Osteoblast (primary cell): ENCODE measurements around the gene LOXL3. TPM values are rescaled to one million over a fixed set of nuclear protein-coding genes. Genes with fewer than 3 reads are reported as not detected.

Experiments
- DNase-seq: peaks from one replicate; pipeline ENCODE4 v3.0.0; 2011; ENCODE audit warnings: low spot score, mixed read lengths; ENCODE audit not compliant: insufficient read length; ENCODE audit errors: missing footprints
- H2AFZ ChIP-seq: 2 replicates; pipeline ENCODE4 v1.6.0; 2011; ENCODE audit warnings: mild to moderate bottlenecking, low read length
- H3K27ac ChIP-seq: 2 replicates; pipeline ENCODE4 v1.5.1; 2011; ENCODE audit warnings: mild to moderate bottlenecking, low read depth, low read length, moderate library complexity
- H3K27me3 ChIP-seq: 2 replicates; pipeline ENCODE4 v1.6.0; 2012; ENCODE audit warnings: mild to moderate bottlenecking, control low read depth, inconsistent platforms, low read length, moderate library complexity; ENCODE audit not compliant: insufficient read depth
- H3K36me3 ChIP-seq: 2 replicates; pipeline ENCODE4 v1.5.1; 2011; ENCODE audit warnings: mild to moderate bottlenecking, low read length, control low read depth, moderate library complexity; ENCODE audit not compliant: insufficient read depth
- H3K4me1 ChIP-seq: 2 replicates; pipeline ENCODE4 v1.5.1; 2011; ENCODE audit warnings: mild to moderate bottlenecking, low read length, control low read depth, moderate library complexity; ENCODE audit not compliant: insufficient read depth
- H3K4me2 ChIP-seq: 2 replicates; pipeline ENCODE4 v1.6.0; 2011; ENCODE audit warnings: mild to moderate bottlenecking, low read length; ENCODE audit not compliant: insufficient read depth
- H3K4me3 ChIP-seq: fragments of 200-600 bp; sonication (generic); 3 replicates; pipeline ENCODE4 v1.5.1; 2012; ENCODE audit warnings: mild to moderate bottlenecking, low read length, inconsistent platforms; ENCODE audit not compliant: insufficient read depth
- H3K79me2 ChIP-seq: 2 replicates; pipeline ENCODE4 v1.6.0; 2012; ENCODE audit warnings: mild to moderate bottlenecking, low read length, control low read depth, inconsistent platforms; ENCODE audit not compliant: insufficient read depth
- H3K9me3 ChIP-seq: 2 replicates; pipeline ENCODE4 v1.5.1; 2011; ENCODE audit warnings: low read depth, low read length, control low read depth
- H4K20me1 ChIP-seq: 2 replicates; pipeline ENCODE4 v1.6.0; 2012; ENCODE audit warnings: mild to moderate bottlenecking, low read length, control low read depth; ENCODE audit not compliant: insufficient read depth
- total RNA-seq: library from RNA; depleted of rRNA; stranded (reverse); fragments of >200 nt; gene quantifications from 2 replicates; pipeline ENCODE4 v1.2.3, GENCODE V29; 2012
- TF ChIP-seq, protein P1 (sequence below): IDR thresholded peaks from 2 replicates; pipeline ENCODE4 v1.5.1; 2011; ENCODE audit warnings: mild to moderate bottlenecking, low read depth, low read length, moderate library complexity; ENCODE audit errors: extremely low read depth

LOXL3 gene
- total RNA-seq, 1 donor, result 97.4 TPM

DNA sequence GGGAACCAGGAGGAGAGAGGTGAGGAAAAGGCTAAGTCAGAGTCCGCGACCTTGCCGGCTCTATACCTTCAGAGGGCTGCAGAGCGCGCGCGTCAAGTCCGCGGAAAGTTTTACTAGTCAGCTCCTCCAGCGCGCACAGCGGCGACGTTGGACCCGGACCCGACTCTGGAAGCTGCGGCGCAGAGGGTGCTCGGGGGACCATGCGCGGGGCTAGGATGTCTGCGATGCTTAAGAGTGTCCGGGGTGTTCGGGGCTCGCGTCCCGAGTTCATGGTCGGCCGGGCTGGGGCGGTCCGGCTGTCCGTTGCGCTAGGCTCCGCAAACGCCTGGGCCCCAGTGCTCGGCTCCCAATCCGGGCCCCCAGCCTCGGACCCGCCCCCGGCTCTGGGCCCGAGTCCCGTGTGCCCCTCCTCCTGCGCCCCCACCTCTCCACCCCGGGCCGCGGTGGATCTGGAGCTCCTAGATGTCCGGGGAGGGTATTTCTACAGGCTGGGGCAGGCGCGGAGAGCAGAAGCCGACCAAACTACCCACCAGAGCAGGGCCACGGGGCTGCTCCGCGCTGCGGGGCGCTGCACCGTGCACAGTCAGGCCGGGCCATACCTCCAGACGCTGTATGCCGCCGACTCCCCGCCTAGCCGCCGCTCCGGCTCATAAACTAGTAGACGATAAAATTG is 54.3 kb downstream of the LOXL3 start, which contains the start of gene LBX2:
Gene LBX2, minus strand, starts transcription at position 337 of the 673 bp plus-strand sequence. Its CDS starts 66 bp downstream, at position 271.
- DNase-seq, result peak; percentile 85
- TF ChIP-seq, protein P1, sequence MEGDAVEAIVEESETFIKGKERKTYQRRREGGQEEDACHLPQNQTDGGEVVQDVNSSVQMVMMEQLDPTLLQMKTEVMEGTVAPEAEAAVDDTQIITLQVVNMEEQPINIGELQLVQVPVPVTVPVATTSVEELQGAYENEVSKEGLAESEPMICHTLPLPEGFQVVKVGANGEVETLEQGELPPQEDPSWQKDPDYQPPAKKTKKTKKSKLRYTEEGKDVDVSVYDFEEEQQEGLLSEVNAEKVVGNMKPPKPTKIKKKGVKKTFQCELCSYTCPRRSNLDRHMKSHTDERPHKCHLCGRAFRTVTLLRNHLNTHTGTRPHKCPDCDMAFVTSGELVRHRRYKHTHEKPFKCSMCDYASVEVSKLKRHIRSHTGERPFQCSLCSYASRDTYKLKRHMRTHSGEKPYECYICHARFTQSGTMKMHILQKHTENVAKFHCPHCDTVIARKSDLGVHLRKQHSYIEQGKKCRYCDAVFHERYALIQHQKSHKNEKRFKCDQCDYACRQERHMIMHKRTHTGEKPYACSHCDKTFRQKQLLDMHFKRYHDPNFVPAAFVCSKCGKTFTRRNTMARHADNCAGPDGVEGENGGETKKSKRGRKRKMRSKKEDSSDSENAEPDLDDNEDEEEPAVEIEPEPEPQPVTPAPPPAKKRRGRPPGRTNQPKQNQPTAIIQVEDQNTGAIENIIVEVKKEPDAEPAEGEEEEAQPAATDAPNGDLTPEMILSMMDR, result no peak
- H3K27me3 ChIP-seq, result no peaks in the 10 kb centered on the region
- H3K4me3 ChIP-seq, result peak within 1 kb of the TSS; percentile 75
- peaks cover 25% of the 10 kb centered on the region for H3K4me1 ChIP-seq
- peak within 1 kb of the TSS; percentile 84 for H3K4me2 ChIP-seq
- no peak within 1 kb of the TSS for H3K27ac ChIP-seq
- H3K36me3 ChIP-seq, result peaks cover under 1% of the 10 kb centered on the region
- H3K79me2 ChIP-seq, result peaks cover 15% of the 10 kb centered on the region
- no peaks in the 10 kb centered on the region for H3K9me3 ChIP-seq
- peak within 1 kb of the TSS; percentile 76 for H2AFZ ChIP-seq
- no peaks in the 10 kb centered on the region for H4K20me1 ChIP-seq

- Histone ChIP-seq H3K27me3 (no peaks in the 10 kb centered on the region), H3K9me3 (no peaks in the 10 kb centered on the region), H4K20me1 (no peaks in the 10 kb centered on the region), H3K4me2 (peak overlapping the region; percentile 84), H3K79me2 (peaks cover 8% of the 10 kb centered on the region), H3K4me1 (peaks cover 19% of the 10 kb centered on the region), H3K27ac (no peak overlapping the region), H3K4me3 (peak overlapping the region; percentile 75), H3K36me3 (peaks cover 6% of the 10 kb centered on the region), H2AFZ (peak overlapping the region; percentile 76)
- TF ChIP-seq, protein P1, result no peak
- DNase-seq, result peak; percentile 93
Measured at GRCh38 chr2:74498500-74499266, 55.1 kb downstream of the LOXL3 start.

- H3K4me2 ChIP-seq, result peak overlapping the region; percentile 84
- no peak overlapping the region for H3K27ac ChIP-seq
- peak overlapping the region; percentile 75 for H3K4me3 ChIP-seq
- H3K27me3 ChIP-seq, result no peaks in the 10 kb centered on the region
- peak overlapping the region; percentile 65 for H2AFZ ChIP-seq
- TF ChIP-seq, protein P1, result no peak
- H3K36me3 ChIP-seq, result peaks cover 13% of the 10 kb centered on the region
- no peaks in the 10 kb centered on the region for H4K20me1 ChIP-seq
- peaks cover 19% of the 10 kb centered on the region for H3K4me1 ChIP-seq
- peaks cover 4% of the 10 kb centered on the region for H3K79me2 ChIP-seq
- H3K9me3 ChIP-seq, result no peaks in the 10 kb centered on the region
- peak; percentile 71 for DNase-seq
Measured at GRCh38 chr2:74497777-74498499, 55.8 kb downstream of the LOXL3 start.
